Uterus (tissue), 4 donors: ENCODE results near the gene ZSCAN25. TPM values are rescaled to one million over a fixed set of nuclear protein-coding genes. Genes with fewer than 3 reads are reported as not detected.

Source experiments
- DNase-seq, 2 donors: peaks; one replicate each; pipeline ENCODE4 v3.0.0-alpha.2; 2019 to 2020
- H3K27ac ChIP-seq, 2 donors: fragments of 200-600 bp; sonication (generic); 1 replicate in 1 of 2; 2 replicates in 1 of 2; pipeline ENCODE4 v1.5.1; 2016 to 2018
- H3K27me3 ChIP-seq, 2 donors: fragments of 200-600 bp; sonication (generic); one replicate each; pipeline ENCODE4 v1.5.1; 2018 to 2019; ENCODE audit warnings: control low read depth in 1 of 2
- H3K36me3 ChIP-seq, 2 donors: fragments of 200-600 bp; sonication (generic); one replicate each; pipeline ENCODE4 v1.5.1; 2019; ENCODE audit warnings: control low read depth in 1 of 2
- H3K4me1 ChIP-seq, 2 donors: fragments of 200-600 bp; sonication (generic); one replicate each; pipeline ENCODE4 v1.5.1; 2018 to 2019; ENCODE audit warnings: control low read depth in 1 of 2
- H3K4me3 ChIP-seq, 2 donors: fragments of 200-600 bp; sonication (generic); 1 replicate in 1 of 2; 2 replicates in 1 of 2; pipeline ENCODE4 v1.5.1; 2018 to 2019; ENCODE audit warnings: mild to moderate bottlenecking in 1 of 2
- H3K9me3 ChIP-seq, 2 donors: fragments of 200-600 bp; sonication (generic); one replicate each; pipeline ENCODE4 v1.5.1; 2019; ENCODE audit warnings: control low read depth in 1 of 2
- CTCF ChIP-seq, 4 experiments: fragments of 200-600 bp in 2 of 4; fragments of 450-650 bp in 2 of 4; sonication (generic) in 2 of 4; IDR thresholded peaks; one replicate each; pipeline ENCODE4 v1.5.1; 2016 to 2019; ENCODE audit warnings: antibody characterized with exemption in 4 of 4, mild to moderate bottlenecking in 2 of 4, moderate library complexity in 1 of 4
- POLR2A ChIP-seq, 2 donors: fragments of 450-650 bp; IDR thresholded peaks; one replicate each; pipeline ENCODE4 v1.6.1; 2016; ENCODE audit warnings: antibody characterized with exemption in 2 of 2, mild to moderate bottlenecking in 1 of 2, moderate library complexity in 1 of 2
- intact Hi-C: fragments of 100-400 bp; cut with DNase I; formaldehyde crosslinking; loops from one replicate; pipeline ENCODE4 v1.15.1; 2023; ENCODE audit warnings: low total_unique reads
- total RNA-seq, 4 donors: library from RNA; depleted of rRNA in 3 of 4; stranded (reverse); fragments of >200 nt in 3 of 4; gene quantifications; one replicate each; pipeline versions ENCODE4 v1.1.0 to v1.2.4, GENCODE V29; 2014 to 2023
- donor health status: DM: yes; HTN: yes; CAD: no.

ZSCAN25 gene
- total RNA-seq, 4 donors from 2014 or later, result 6.8 to 26.9 (median 22.8) TPM

DNA sequence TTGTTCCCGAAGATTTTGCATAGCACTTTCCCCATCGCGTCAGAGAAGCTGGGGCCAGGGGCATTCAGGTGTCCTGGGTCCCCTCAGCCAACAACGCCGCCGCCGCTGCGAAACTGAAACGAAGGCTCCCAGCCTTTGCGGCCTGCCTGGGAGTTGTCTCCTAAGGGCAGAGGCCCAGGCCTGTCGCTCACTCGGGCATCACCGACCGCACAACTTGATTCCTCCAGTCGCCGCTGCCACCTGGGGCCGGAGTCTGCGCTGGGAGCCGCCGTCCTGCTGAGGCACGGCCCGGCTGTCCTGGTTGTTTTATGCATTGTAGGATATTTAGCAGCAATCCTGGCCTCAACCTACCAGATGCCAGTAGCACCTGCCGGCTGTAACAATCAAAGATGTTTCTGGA is 22.0 kb downstream of the ZSCAN25 start:
- no peaks in the 10 kb centered on the region for H3K4me1 ChIP-seq
- no peak for DNase-seq
- no peaks in the 10 kb centered on the region for H3K9me3 ChIP-seq
- H3K27ac ChIP-seq, result no peak overlapping the region
- H3K36me3 ChIP-seq, result no peaks in the 10 kb centered on the region
- no peak for TF ChIP-seq POLR2A (IDR thresholded peaks at IDR 0.05)
- TF ChIP-seq CTCF (IDR thresholded peaks at IDR 0.05), result no peak
- intact Hi-C loops, result no loop called here
- no peaks in the 10 kb centered on the region for H3K27me3 ChIP-seq
- H3K4me3 ChIP-seq, result no peak overlapping the region

DNA sequence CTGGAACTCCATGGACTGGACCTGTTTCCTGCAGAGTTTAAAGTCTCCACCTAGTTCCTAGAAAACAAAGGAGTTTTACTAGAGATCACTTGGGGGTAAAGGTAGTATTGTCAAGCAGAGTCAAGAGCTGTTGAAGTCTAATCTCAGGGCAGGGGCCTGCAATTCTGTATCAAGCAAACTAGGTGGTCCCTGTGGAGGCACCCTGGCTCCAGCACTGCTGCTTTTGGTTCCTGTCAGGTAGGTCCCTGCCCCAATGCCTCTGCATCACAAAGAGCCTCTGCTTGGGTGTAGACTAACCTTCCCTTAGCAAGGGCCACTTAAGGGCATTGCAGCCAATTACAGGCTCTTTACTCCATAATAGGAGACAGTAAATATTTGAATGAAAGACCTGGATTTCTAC is 22.5 kb downstream of the ZSCAN25 start:
- no peak for DNase-seq
- TF ChIP-seq POLR2A (IDR thresholded peaks at IDR 0.05), result no peak
- TF ChIP-seq CTCF (IDR thresholded peaks at IDR 0.05), result no peak
- H3K27ac ChIP-seq, result no peak overlapping the region
- H3K36me3 ChIP-seq, result no peaks in the 10 kb centered on the region
- no peaks in the 10 kb centered on the region for H3K27me3 ChIP-seq
- H3K4me3 ChIP-seq, result no peak overlapping the region
- H3K4me1 ChIP-seq, result no peaks in the 10 kb centered on the region
- intact Hi-C loops, result no loop called here
- no peaks in the 10 kb centered on the region for H3K9me3 ChIP-seq

GRCh38 chr7:99642027-99642426 is 25.3 kb downstream of the ZSCAN25 start:
- Histone ChIP-seq H3K4me3 (no peak overlapping the region), H3K27me3 (no peaks in the 10 kb centered on the region), H3K27ac (no peak overlapping the region), H3K9me3 (no peaks in the 10 kb centered on the region), H3K36me3 (no peaks in the 10 kb centered on the region), H3K4me1 (no peaks in the 10 kb centered on the region)
- intact Hi-C loops, result no loop called here
- no peak for TF ChIP-seq POLR2A (IDR thresholded peaks at IDR 0.05)
- TF ChIP-seq CTCF (IDR thresholded peaks at IDR 0.05), result no peak
- DNase-seq, result no peak

DNA sequence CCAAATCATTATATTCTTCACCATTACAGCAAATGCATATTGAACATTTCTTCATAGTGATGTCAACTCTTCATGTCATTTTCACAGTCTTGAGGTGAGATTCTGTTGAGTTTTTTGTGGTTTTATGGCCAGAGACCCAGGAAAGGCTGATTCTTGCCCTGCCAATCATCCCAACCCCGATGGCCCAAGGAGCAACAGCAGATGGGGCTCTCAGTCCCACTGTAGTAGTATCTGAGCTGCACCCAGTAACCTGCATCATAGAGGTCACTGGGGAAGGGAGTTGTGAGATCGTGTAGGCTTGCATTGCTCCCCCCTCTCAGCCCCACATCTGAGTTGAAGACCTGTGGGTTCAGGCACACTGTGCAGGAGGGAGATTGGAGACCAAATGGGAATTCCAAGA is 26.7 kb downstream of the ZSCAN25 start:
- Histone ChIP-seq H3K27me3 (no peaks in the 10 kb centered on the region), H3K9me3 (no peaks in the 10 kb centered on the region), H3K4me3 (no peak overlapping the region), H3K36me3 (no peaks in the 10 kb centered on the region), H3K27ac (no peak overlapping the region), H3K4me1 (no peaks in the 10 kb centered on the region)
- intact Hi-C loops, result no loop called here
- DNase-seq, result no peak
- TF ChIP-seq POLR2A (IDR thresholded peaks at IDR 0.05), result no peak
- no peak for TF ChIP-seq CTCF (IDR thresholded peaks at IDR 0.05)

- Histone ChIP-seq H3K4me1 (no peaks in the 10 kb centered on the region), H3K36me3 (no peaks in the 10 kb centered on the region), H3K9me3 (no peaks in the 10 kb centered on the region), H3K27me3 (no peaks in the 10 kb centered on the region), H3K4me3 (no peak overlapping the region), H3K27ac (no peak overlapping the region)
- DNase-seq, result no peak
- intact Hi-C loops, result no loop called here
- TF ChIP-seq CTCF (IDR thresholded peaks at IDR 0.05), result no peak
- no peak for TF ChIP-seq POLR2A (IDR thresholded peaks at IDR 0.05)
Measured at GRCh38 chr7:99644431-99644830, 27.7 kb downstream of the ZSCAN25 start.
